Fibroblast of skin of right biceps (primary cell): ENCODE data around the gene ELMOD2.

Experiments used
- DNase-seq: peaks from one replicate; pipeline ENCODE4 v3.0.0-alpha.2; 2013

ELMOD2 gene

GRCh38 chr4:140584439-140584838 is 60.5 kb downstream of the ELMOD2 start:
- DNase-seq, result no peak

DNA sequence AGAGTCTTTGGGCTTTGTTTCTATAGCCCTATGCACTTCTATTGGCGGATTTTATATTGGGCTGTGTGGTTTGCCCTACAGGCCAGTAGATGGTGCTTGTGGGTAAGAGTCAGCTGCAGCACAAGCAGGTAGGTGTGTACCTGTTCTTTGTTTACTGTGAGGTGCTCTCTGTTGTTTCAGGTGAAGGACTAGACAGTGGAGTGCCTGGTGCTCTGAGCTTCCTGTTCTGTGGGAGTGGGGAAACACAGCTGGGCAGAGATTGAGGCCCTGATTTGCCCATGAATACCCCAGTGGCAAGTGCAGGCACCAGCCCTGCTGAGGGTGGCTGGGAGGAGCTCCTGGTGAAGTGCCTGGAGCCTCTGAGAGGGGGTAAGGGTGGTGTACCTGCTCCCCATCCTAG is 71.1 kb downstream of the ELMOD2 start:
- DNase-seq, result no peak

DNA sequence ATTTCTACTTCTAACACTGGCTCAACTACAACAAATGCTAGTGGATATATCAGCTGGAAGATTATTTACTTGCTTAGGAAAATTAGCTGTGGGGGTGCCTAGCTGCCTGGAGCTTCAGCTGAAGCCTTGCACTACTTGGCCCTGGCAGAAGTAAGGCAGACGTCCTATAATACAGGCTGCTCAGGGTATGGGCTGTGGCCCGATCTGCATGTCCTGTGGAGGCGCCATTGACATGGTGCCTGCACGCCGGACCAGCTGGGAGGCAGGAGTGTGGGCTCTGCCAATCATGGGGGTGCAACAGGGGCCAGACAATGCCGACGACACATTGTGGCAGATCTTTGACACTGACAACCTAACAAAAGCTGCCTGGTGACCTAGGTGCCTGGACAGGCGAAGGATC is 76.4 kb downstream of the ELMOD2 start:
- no peak for DNase-seq

GRCh38 chr4:140602714-140603113 is 78.7 kb downstream of the ELMOD2 start:
- DNase-seq, result no peak

- DNase-seq, result no peak
These were observed 79.3 kb downstream of the ELMOD2 start for GRCh38 chr4:140603286-140603685.
